ENCODE measurements around the gene NRF1.

Gene NRF1

GRCh38 chr7:129796186-129796775 is 184.8 kb downstream of the NRF1 start:
- Histone ChIP-seq H3K9ac (ENCODE audit: low read length) (no peak overlapping the region), H3K4me3 (ENCODE audit: low read length) (no peak overlapping the region), H2AFZ (ENCODE audit: low read length) (no peak overlapping the region), H4K20me1 (ENCODE audit: insufficient read depth, low read length) (no peaks in the 10 kb centered on the region), H3K79me2 (ENCODE audit: low read length) (no peaks in the 10 kb centered on the region), H3K4me1 (ENCODE audit: low read length) (no peaks in the 10 kb centered on the region), H3K27ac (ENCODE audit: low read length) (no peak overlapping the region), H3K9me3 (replicated peaks; ENCODE audit: insufficient read depth, low read length) (no peaks in the 10 kb centered on the region), H3K27me3 (replicated peaks; ENCODE audit: insufficient read depth, low read length) (no peaks in the 10 kb centered on the region), H3F3A (ENCODE audit: insufficient read depth, low read length) (no peaks in the 10 kb centered on the region), H3K9me2 (replicated peaks; ENCODE audit: insufficient read depth, low read length) (no peaks in the 10 kb centered on the region), H3K4me2 (ENCODE audit: low read depth, low read length) (no peak overlapping the region), H3K36me3 (replicated peaks; ENCODE audit: insufficient read depth, low read length) (no peaks in the 10 kb centered on the region)
- TF ChIP-seq EZH2 (optimal IDR thresholded peaks at IDR 0.05; ENCODE audit: low read depth, low read length) = no peak
- no peak for TF ChIP-seq CTCF (IDR thresholded peaks at IDR 0.05; ENCODE audit: low read length)
- TF ChIP-seq EZH2phosphoT487 (IDR thresholded peaks at IDR 0.05; ENCODE audit: low read length) = no peak
- no peak for DNase-seq

- no peak overlapping the region for H3K4me2 ChIP-seq (ENCODE audit: low read depth, low read length)
- H3K79me2 ChIP-seq (ENCODE audit: low read length) = no peaks in the 10 kb centered on the region
- H3K27ac ChIP-seq (ENCODE audit: low read length) = no peak overlapping the region
- no peaks in the 10 kb centered on the region for H3K36me3 ChIP-seq (replicated peaks; ENCODE audit: insufficient read depth, low read length)
- H3K27me3 ChIP-seq (replicated peaks; ENCODE audit: insufficient read depth, low read length) = no peaks in the 10 kb centered on the region
- no peaks in the 10 kb centered on the region for H3F3A ChIP-seq (ENCODE audit: insufficient read depth, low read length)
- no peaks in the 10 kb centered on the region for H4K20me1 ChIP-seq (ENCODE audit: insufficient read depth, low read length)
- no peak overlapping the region for H3K4me3 ChIP-seq (ENCODE audit: low read length)
- H3K9me3 ChIP-seq (replicated peaks; ENCODE audit: insufficient read depth, low read length) = no peaks in the 10 kb centered on the region
- H3K4me1 ChIP-seq (ENCODE audit: low read length) = no peaks in the 10 kb centered on the region
- no peak for TF ChIP-seq EZH2phosphoT487 (IDR thresholded peaks at IDR 0.05; ENCODE audit: low read length)
- no peak for TF ChIP-seq CTCF (IDR thresholded peaks at IDR 0.05; ENCODE audit: low read length)
- TF ChIP-seq EZH2 (optimal IDR thresholded peaks at IDR 0.05; ENCODE audit: low read depth, low read length) = no peak
- no peaks in the 10 kb centered on the region for H3K9me2 ChIP-seq (replicated peaks; ENCODE audit: insufficient read depth, low read length)
- no peak overlapping the region for H3K9ac ChIP-seq (ENCODE audit: low read length)
- H2AFZ ChIP-seq (ENCODE audit: low read length) = no peak overlapping the region
- no peak for DNase-seq
These were observed 185.8 kb downstream of the NRF1 start for GRCh38 chr7:129797214-129797789.

GRCh38 chr7:129798616-129799349 is 187.3 kb downstream of the NRF1 start:
- DNase-seq = no peak
- no peaks in the 10 kb centered on the region for H3K9me3 ChIP-seq (replicated peaks; ENCODE audit: insufficient read depth, low read length)
- H3K27ac ChIP-seq (ENCODE audit: low read length) = no peak overlapping the region
- H3K4me2 ChIP-seq (ENCODE audit: low read depth, low read length) = no peak overlapping the region
- H3F3A ChIP-seq (ENCODE audit: insufficient read depth, low read length) = no peaks in the 10 kb centered on the region
- H2AFZ ChIP-seq (ENCODE audit: low read length) = no peak overlapping the region
- no peaks in the 10 kb centered on the region for H3K9me2 ChIP-seq (replicated peaks; ENCODE audit: insufficient read depth, low read length)
- TF ChIP-seq EZH2phosphoT487 (IDR thresholded peaks at IDR 0.05; ENCODE audit: low read length) = no peak
- no peaks in the 10 kb centered on the region for H3K36me3 ChIP-seq (replicated peaks; ENCODE audit: insufficient read depth, low read length)
- no peaks in the 10 kb centered on the region for H3K4me1 ChIP-seq (ENCODE audit: low read length)
- H3K79me2 ChIP-seq (ENCODE audit: low read length) = no peaks in the 10 kb centered on the region
- H4K20me1 ChIP-seq (ENCODE audit: insufficient read depth, low read length) = no peaks in the 10 kb centered on the region
- H3K9ac ChIP-seq (ENCODE audit: low read length) = no peak overlapping the region
- H3K27me3 ChIP-seq (replicated peaks; ENCODE audit: insufficient read depth, low read length) = no peaks in the 10 kb centered on the region
- no peak overlapping the region for H3K4me3 ChIP-seq (ENCODE audit: low read length)
